H9 (cell line): Measurements from ENCODE around the gene PCGF2. TPM values are rescaled to one million over a fixed set of nuclear protein-coding genes. Genes with fewer than 3 reads are reported as not detected.

Experiments
- DNase-seq: peaks from one replicate; pipeline ENCODE4 v3.0.0-alpha.2; 2017
- H2AFZ ChIP-seq: one replicate; pipeline ENCODE4 v1.6.1; 2013; ENCODE audit warnings: mild to moderate bottlenecking, low read length, control low read depth, moderate library complexity
- H2AK5ac ChIP-seq: 2 replicates; pipeline ENCODE4 v1.6.1; 2013; ENCODE audit warnings: low read length, control low read depth, mixed read lengths; ENCODE audit not compliant: insufficient read length
- H2BK120ac ChIP-seq: one replicate; pipeline ENCODE4 v1.6.1; 2013; ENCODE audit warnings: low read depth, mild to moderate bottlenecking, low read length, control low read depth, inconsistent platforms; ENCODE audit not compliant: poor library complexity, severe bottlenecking
- H2BK12ac ChIP-seq: 2 replicates; pipeline ENCODE4 v1.6.1; 2013; ENCODE audit warnings: low read length, control low read depth, mixed read lengths, low read depth; ENCODE audit not compliant: insufficient read length
- H2BK15ac ChIP-seq: 2 replicates; pipeline ENCODE4 v1.6.1; 2013; ENCODE audit warnings: low read depth, low read length, control low read depth
- H2BK20ac ChIP-seq: one replicate; pipeline ENCODE4 v1.6.1; 2013; ENCODE audit warnings: low read depth, mild to moderate bottlenecking, low read length, control low read depth, inconsistent platforms; ENCODE audit not compliant: poor library complexity, severe bottlenecking
- H2BK5ac ChIP-seq: 2 replicates; pipeline ENCODE4 v1.6.1; 2013; ENCODE audit warnings: low read length, control low read depth, mixed read lengths; ENCODE audit not compliant: insufficient read length
- H3K14ac ChIP-seq: 2 replicates; pipeline ENCODE4 v1.6.1; 2013; ENCODE audit warnings: low read length, control low read depth; ENCODE audit not compliant: insufficient read depth
- H3K18ac ChIP-seq: 2 replicates; pipeline ENCODE4 v1.6.1; 2013; ENCODE audit warnings: low read depth, mild to moderate bottlenecking, mixed read lengths, low read length, control low read depth; ENCODE audit not compliant: insufficient read length
- H3K23ac ChIP-seq: 2 replicates; pipeline ENCODE4 v1.6.1; 2013; ENCODE audit warnings: low read length, control low read depth, mixed read lengths, low read depth; ENCODE audit not compliant: insufficient read length
- H3K23me2 ChIP-seq: 2 replicates; pipeline ENCODE4 v1.6.1; 2013; ENCODE audit warnings: low read depth, mild to moderate bottlenecking, mixed read lengths, low read length, control low read depth; ENCODE audit not compliant: insufficient read length, poor library complexity, severe bottlenecking
- H3K27ac ChIP-seq: 2 replicates; pipeline ENCODE4 v1.5.1; 2013; ENCODE audit warnings: low read length, control low read depth, mixed read lengths, low read depth; ENCODE audit not compliant: insufficient read length
- H3K27me3 ChIP-seq: 2 replicates; pipeline ENCODE4 v1.6.1; 2013; ENCODE audit warnings: low read length, control low read depth, inconsistent platforms; ENCODE audit not compliant: insufficient read depth
- H3K4ac ChIP-seq: 2 replicates; pipeline ENCODE4 v1.6.1; 2013; ENCODE audit warnings: low read depth, mild to moderate bottlenecking, control low read depth, inconsistent platforms, low read length, moderate library complexity
- H3K4me1 ChIP-seq: 2 replicates; pipeline ENCODE4 v1.6.1; 2013; ENCODE audit warnings: low read length, control low read depth, inconsistent platforms; ENCODE audit not compliant: insufficient read depth
- H3K4me2 ChIP-seq: 2 replicates; pipeline ENCODE4 v1.6.1; 2013; ENCODE audit warnings: low read length, control low read depth, mixed read lengths; ENCODE audit not compliant: insufficient read length, insufficient read depth
- H3K56ac ChIP-seq: 2 replicates; pipeline ENCODE4 v1.6.1; 2013; ENCODE audit warnings: low read depth, mild to moderate bottlenecking, mixed read lengths, low read length, control low read depth; ENCODE audit not compliant: insufficient read length
- H3K79me1 ChIP-seq: 2 replicates; pipeline ENCODE4 v1.6.1; 2013; ENCODE audit warnings: low read depth, mild to moderate bottlenecking, moderate library complexity, low read length, control low read depth, inconsistent platforms; ENCODE audit not compliant: insufficient read depth, poor library complexity, severe bottlenecking
- H3K79me2 ChIP-seq: 2 replicates; pipeline ENCODE4 v1.6.1; 2013; ENCODE audit warnings: low read length, control low read depth, inconsistent platforms; ENCODE audit not compliant: insufficient read depth
- H3K9ac ChIP-seq: 2 replicates; pipeline ENCODE4 v1.6.1; 2013; ENCODE audit warnings: low read length, control low read depth, mixed read lengths; ENCODE audit not compliant: insufficient read length; ENCODE audit errors: extremely low read depth
- H3K9me3 ChIP-seq: one replicate; pipeline ENCODE4 v1.6.1; 2013; ENCODE audit warnings: low read depth, low read length, inconsistent platforms; ENCODE audit not compliant: control insufficient read depth
- H3T11ph ChIP-seq: one replicate; pipeline ENCODE4 v1.6.1; 2013; ENCODE audit warnings: mild to moderate bottlenecking, low read length, control low read depth, inconsistent platforms
- H4K20me1 ChIP-seq: one replicate; pipeline ENCODE4 v1.6.1; 2013; ENCODE audit not compliant: control insufficient read depth, insufficient read length, insufficient read depth
- H4K5ac ChIP-seq: 2 replicates; pipeline ENCODE4 v1.6.1; 2013; ENCODE audit warnings: low read depth, mild to moderate bottlenecking, mixed read lengths, low read length, control low read depth; ENCODE audit not compliant: insufficient read length
- H4K8ac ChIP-seq: replicated peaks from 2 replicates; pipeline ENCODE4 v1.6.1; 2013; ENCODE audit warnings: low read length, control low read depth, mixed read lengths, low read depth; ENCODE audit not compliant: insufficient read length
- H4K91ac ChIP-seq: 2 replicates; pipeline ENCODE4 v1.6.1; 2013; ENCODE audit warnings: low read depth, mild to moderate bottlenecking, moderate library complexity, mixed read lengths, low read length, control low read depth; ENCODE audit not compliant: insufficient read length
- H3K27ac Mint-ChIP-seq, 3 experiments: 2 replicates in 2 of 3; 3 replicates in 1 of 3; pipeline ENCODE4 v1.8.0; 2020 to 2021; ENCODE audit warnings: mixed read lengths in 3 of 3, mild to moderate bottlenecking in 1 of 3, moderate library complexity in 1 of 3
- H3K27me3 Mint-ChIP-seq: 2 replicates; pipeline ENCODE4 v1.8.0; 2021; ENCODE audit warnings: low read depth, mild to moderate bottlenecking, moderate library complexity, mixed read lengths
- H3K36me3 Mint-ChIP-seq, 3 experiments: 2 replicates in 2 of 3; 3 replicates in 1 of 3; pipeline ENCODE4 v1.8.0; 2020 to 2021; ENCODE audit warnings: low read depth in 3 of 3, mixed read lengths in 3 of 3; ENCODE audit not compliant: insufficient read depth in 1 of 3
- H3K4me1 Mint-ChIP-seq, 2 experiments: 2 replicates each; pipeline ENCODE4 v1.8.0; 2020; ENCODE audit warnings: mixed read lengths in 2 of 2
- H3K4me3 Mint-ChIP-seq, 2 experiments: 2 replicates in 1 of 2; 3 replicates in 1 of 2; pipeline ENCODE4 v1.8.0; 2020 to 2021; ENCODE audit warnings: mild to moderate bottlenecking in 2 of 2, mixed read lengths in 2 of 2, moderate library complexity in 1 of 2
- H3K9me3 Mint-ChIP-seq, 2 experiments: 2 replicates in 1 of 2; 3 replicates in 1 of 2; pipeline ENCODE4 v1.8.0; 2020; ENCODE audit warnings: mild to moderate bottlenecking in 2 of 2, mixed read lengths in 2 of 2, moderate library complexity in 1 of 2
- CTCF ChIP-seq: fragments of 200-600 bp; sonication (generic); conservative IDR thresholded peaks from 3 replicates; pipeline ENCODE4 v1.8.0; 2021; ENCODE audit warnings: antibody characterized with exemption, mild to moderate bottlenecking
- WGBS: extraction: QIAGEN DNeasy Blood & Tissue Kit; methylation state at CpG from one replicate; pipeline ENCODE4 v1.1.7; 2013; ENCODE audit warnings: missing lambda C conversion rate, low lambda C conversion rate, mixed read lengths; ENCODE audit not compliant: insufficient read length; ENCODE audit errors: extremely low coverage; 5-methylcytosine and 5-hydroxymethylcytosine counted together
- total RNA-seq: library from RNA; stranded (reverse); gene quantifications from 2 replicates; pipeline ENCODE4 v1.2.1, GENCODE V29; 2021

PCGF2 gene
- total RNA-seq, 1 experiment from 2014 or later = 106 TPM

GRCh38 chr17:38766341-38766740 is 18.2 kb upstream of the PCGF2 start:
- Mint-ChIP-seq H3K9me3 (no peaks in the 10 kb centered on the region), H3K36me3 (peaks cover 36 to 94% (median 73%) of the 10 kb centered on the region in 3 experiments), H3K4me1 (no peaks in the 10 kb centered on the region), H3K27ac (no peak overlapping the region), H3K27me3 (no peaks in the 10 kb centered on the region; the same call in 1 of the 2 replicates), H3K4me3 (no peak overlapping the region)
- no CpG with 5 or more reads among the region's 5 CpGs for WGBS
- H2BK12ac ChIP-seq = no peak overlapping the region
- H3T11ph ChIP-seq = no peak overlapping the region
- H3K23me2 ChIP-seq = no peaks in the 10 kb centered on the region
- H2BK20ac ChIP-seq = no peak overlapping the region
- H2AK5ac ChIP-seq = no peak overlapping the region
- DNase-seq = no peak
- H3K23ac ChIP-seq = no peak overlapping the region
- H2BK5ac ChIP-seq = no peak overlapping the region
- H4K5ac ChIP-seq = no peak overlapping the region
- no peaks in the 10 kb centered on the region for H3K27me3 ChIP-seq
- no peaks in the 10 kb centered on the region for H3K4me1 ChIP-seq
- no peak for TF ChIP-seq CTCF
- H4K20me1 ChIP-seq = no peaks in the 10 kb centered on the region
- no peak overlapping the region for H3K4me2 ChIP-seq
- H3K56ac ChIP-seq = no peak overlapping the region
- no peak overlapping the region for H3K9ac ChIP-seq
- no peak overlapping the region for H3K14ac ChIP-seq
- H3K79me1 ChIP-seq = no peaks in the 10 kb centered on the region
- no peak overlapping the region for H3K18ac ChIP-seq
- no peak overlapping the region for H3K27ac ChIP-seq
- no peak overlapping the region for H2BK120ac ChIP-seq
- no peak overlapping the region for H2AFZ ChIP-seq
- no peak overlapping the region for H2BK15ac ChIP-seq
- H3K4ac ChIP-seq = no peak overlapping the region
- H4K91ac ChIP-seq = no peak overlapping the region
- H3K79me2 ChIP-seq = no peaks in the 10 kb centered on the region
- H3K9me3 ChIP-seq = no peaks in the 10 kb centered on the region
- H4K8ac ChIP-seq = no peak overlapping the region
